Colonic mucosa (tissue), 4 donors: ENCODE measurements around the gene PDCD6IP. TPM values are rescaled to one million over a fixed set of nuclear protein-coding genes. Genes with fewer than 3 reads are reported as not detected.
"Not testable (repeated sequence)": the region's sequence is repeated elsewhere in the genome, so short reads cannot be mapped to it uniquely, and the experiment has no call there.

Experiments used
- DNase-seq: peaks from one replicate; pipeline ENCODE4 v3.0.0-alpha.2; 2020
- H3K27ac ChIP-seq: fragments of 200-600 bp; one replicate; pipeline ENCODE4 v1.8.0; 2021
- H3K27me3 ChIP-seq: fragments of 200-600 bp; one replicate; pipeline ENCODE4 v1.8.0; 2021
- H3K36me3 ChIP-seq: fragments of 200-600 bp; one replicate; pipeline ENCODE4 v1.8.0; 2021
- H3K4me1 ChIP-seq: fragments of 200-600 bp; one replicate; pipeline ENCODE4 v1.8.0; 2021; ENCODE audit warnings: mild to moderate bottlenecking
- H3K4me3 ChIP-seq: fragments of 200-600 bp; one replicate; pipeline ENCODE4 v1.8.0; 2021
- H3K9ac ChIP-seq, 2 donors: one replicate each; pipeline ENCODE4 v1.7.0; 2013; ENCODE audit warnings: control low read depth in 2 of 2, low read depth in 2 of 2, low read length in 2 of 2
- H3K9me3 ChIP-seq: fragments of 200-600 bp; one replicate; pipeline ENCODE4 v1.8.0; 2021
- CTCF ChIP-seq: fragments of 200-600 bp; IDR thresholded peaks from one replicate; pipeline ENCODE4 v1.8.0; 2022; ENCODE audit warnings: antibody characterized with exemption, mild to moderate bottlenecking
- intact Hi-C: fragments of 100-400 bp; cut with DNase I; formaldehyde crosslinking; loops from one replicate; pipeline ENCODE4 v1.14.1; 2022
- total RNA-seq, 2 donors: library from RNA; stranded (reverse); fragmentation: NEBNext Ultra II Directional in 1 of 2; extraction: Animal tissue kit (Norgen Biotek cat#: 25700) in 1 of 2; gene quantifications; one replicate each; pipeline ENCODE4 v1.2.1, GENCODE V29; 2021
- donor health status: healthy.
- donor health status: DM: no; HTN: no; CAD: no.
- donor health status: DM: no; HTN: no; CAD: no.

The PDCD6IP gene
- total RNA-seq, 2 donors from 2014 or later: 388 to 492 TPM

DNA sequence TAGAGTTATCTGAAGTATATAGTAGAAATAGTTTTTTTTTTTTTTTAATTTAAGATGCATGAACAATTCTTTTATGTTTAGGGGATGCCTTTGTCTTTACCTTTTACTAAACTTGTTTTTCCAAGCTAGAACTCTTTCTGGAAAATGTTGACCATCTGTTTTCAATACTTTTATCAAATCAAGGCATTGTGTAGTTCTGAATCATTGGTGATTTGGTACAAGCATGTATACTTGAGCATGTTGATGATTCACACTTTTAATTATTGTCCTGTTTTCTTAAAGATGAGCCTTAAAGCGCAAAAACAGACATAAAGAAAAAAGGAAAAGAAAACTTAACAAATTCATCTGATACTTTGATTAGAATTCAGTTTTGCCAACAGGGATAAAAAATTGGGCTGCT, 28.3 kb downstream of the PDCD6IP start:
- no peaks in the 10 kb centered on the region for H3K27me3 ChIP-seq
- no peak overlapping the region for H3K9ac ChIP-seq
- DNase-seq: no peak
- intact Hi-C loops: no loop called here
- TF ChIP-seq CTCF: no peak
- no peaks in the 10 kb centered on the region for H3K9me3 ChIP-seq
- H3K4me3 ChIP-seq: no peak overlapping the region
- no peaks in the 10 kb centered on the region for H3K4me1 ChIP-seq
- H3K27ac ChIP-seq: no peak overlapping the region
- no peaks in the 10 kb centered on the region for H3K36me3 ChIP-seq

GRCh38 chr3:33829720-33830119, 31.3 kb downstream of the PDCD6IP start:
- H3K4me1 ChIP-seq: no peaks in the 10 kb centered on the region
- DNase-seq: no peak
- TF ChIP-seq CTCF: no peak
- H3K27me3 ChIP-seq: no peaks in the 10 kb centered on the region
- H3K4me3 ChIP-seq: no peak overlapping the region
- H3K9me3 ChIP-seq: no peaks in the 10 kb centered on the region
- no peak overlapping the region for H3K9ac ChIP-seq
- intact Hi-C loops: no loop called here
- H3K27ac ChIP-seq: no peak overlapping the region
- no peaks in the 10 kb centered on the region for H3K36me3 ChIP-seq

DNA sequence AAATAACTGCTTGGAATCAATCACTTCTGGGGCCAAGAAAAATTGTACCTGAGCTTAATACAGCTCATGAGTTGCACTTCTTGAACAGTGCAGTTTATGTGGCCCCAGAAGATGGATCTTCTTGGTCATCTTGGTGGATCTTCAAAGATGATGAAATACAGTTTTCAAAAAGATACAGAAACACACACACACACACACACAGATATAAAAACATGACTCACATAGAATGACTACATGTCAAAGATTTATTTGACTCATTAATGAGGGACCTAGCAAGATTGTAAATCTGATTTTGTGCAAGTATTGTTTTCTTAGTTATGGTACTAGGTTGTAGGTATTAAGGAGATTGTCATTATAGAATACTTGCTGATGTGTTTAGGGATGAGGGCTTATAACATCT, 32.6 kb downstream of the PDCD6IP start:
- intact Hi-C loops: no loop called here
- Histone ChIP-seq H3K27me3 (no peaks in the 10 kb centered on the region), H3K36me3 (no peaks in the 10 kb centered on the region), H3K9me3 (no peaks in the 10 kb centered on the region), H3K27ac (no peak overlapping the region), H3K9ac (no peak overlapping the region), H3K4me1 (no peaks in the 10 kb centered on the region), H3K4me3 (no peak overlapping the region)
- DNase-seq: no peak
- TF ChIP-seq CTCF: no peak

GRCh38 chr3:33833408-33834095, 35.1 kb downstream of the PDCD6IP start:
- Histone ChIP-seq H3K36me3 (no peaks in the 10 kb centered on the region), H3K27ac (no peak overlapping the region), H3K4me3 (no peak overlapping the region), H3K9me3 (no peaks in the 10 kb centered on the region), H3K4me1 (no peaks in the 10 kb centered on the region), H3K9ac (no peak overlapping the region), H3K27me3 (no peaks in the 10 kb centered on the region)
- intact Hi-C loops: no loop called here
- no peak for DNase-seq
- no peak for TF ChIP-seq CTCF

DNA sequence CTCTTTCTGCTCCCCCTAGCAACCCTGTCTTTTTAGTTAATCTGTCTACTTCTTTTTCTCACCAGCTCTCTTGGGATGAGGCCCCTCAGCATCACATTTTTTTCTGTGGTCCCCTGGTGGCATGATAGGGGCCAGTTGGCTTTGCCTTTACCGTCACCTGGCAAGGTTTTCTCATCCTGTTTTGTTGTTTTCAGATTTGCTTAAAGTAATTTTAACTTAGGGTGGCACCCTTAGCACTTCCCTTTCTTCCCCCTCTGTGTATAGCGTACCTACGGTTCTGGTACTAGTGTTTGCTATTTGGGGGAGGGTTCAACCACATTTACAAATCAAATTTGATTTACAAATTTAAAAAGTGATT, 35.6 kb downstream of the PDCD6IP start:
- TF ChIP-seq CTCF: no peak
- Histone ChIP-seq H3K9me3 (no peaks in the 10 kb centered on the region), H3K4me1 (no peaks in the 10 kb centered on the region), H3K27ac (no peak overlapping the region), H3K36me3 (no peaks in the 10 kb centered on the region), H3K9ac (no peak overlapping the region), H3K4me3 (no peak overlapping the region), H3K27me3 (no peaks in the 10 kb centered on the region)
- no peak for DNase-seq
- intact Hi-C loops: no loop called here

DNA sequence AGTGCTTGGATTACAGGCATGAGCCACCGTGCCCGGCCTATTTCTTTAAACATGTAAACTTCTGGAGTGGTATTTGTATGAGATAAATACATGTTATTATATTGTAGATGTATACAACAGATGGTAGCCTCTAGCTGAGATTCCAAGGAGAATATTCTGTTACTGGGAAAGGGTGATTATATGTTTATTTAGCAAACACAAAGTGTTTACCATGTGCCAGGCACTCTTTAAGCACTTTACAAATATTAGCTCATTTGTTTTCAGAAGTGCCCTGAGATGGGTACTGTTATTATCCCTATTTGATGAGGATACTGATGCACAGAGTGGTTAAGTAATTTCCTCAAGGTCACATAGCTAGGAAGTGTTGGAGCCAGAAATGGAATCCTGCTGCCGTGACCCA, 38.8 kb downstream of the PDCD6IP start:
- H3K4me1 ChIP-seq, H3K9me3 ChIP-seq, H3K27me3 ChIP-seq, H3K4me3 ChIP-seq, H3K9ac ChIP-seq, H3K27ac ChIP-seq, intact Hi-C loops, H3K36me3 ChIP-seq, DNase-seq: not testable (repeated sequence)
